ENCODE data around the gene ALDH9A1. TPM values are rescaled to one million over a fixed set of nuclear protein-coding genes. Genes with fewer than 3 reads are reported as not detected.

Gene ALDH9A1
- total RNA-seq, 4 donors from 2014 or later: 47.3 to 90.4 (median 76.4) TPM

DNA sequence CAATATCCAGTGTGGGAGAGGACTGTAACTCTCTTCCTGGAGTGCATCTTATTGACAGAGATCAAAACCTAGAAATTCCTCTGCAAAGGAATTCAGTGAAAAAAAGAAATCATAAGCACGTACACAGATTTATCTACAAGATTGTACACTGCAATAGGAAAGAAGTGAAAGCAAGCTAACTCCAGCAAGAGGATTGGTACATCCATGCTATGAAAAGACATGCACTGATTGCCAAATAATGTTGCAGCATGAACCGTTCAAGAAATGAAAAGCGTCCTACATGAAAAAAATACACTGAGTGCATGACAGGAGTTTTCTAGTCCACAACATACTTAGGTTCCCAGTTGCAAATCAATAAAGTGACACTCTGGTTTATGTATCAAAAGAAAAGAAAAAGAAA lies 69.2 kb downstream of the ALDH9A1 start:
- Histone ChIP-seq H3K4me1 (peaks cover 4 to 31% (median 12%) of the 10 kb centered on the region in 3 donors), H3K36me3 (no peaks in the 10 kb centered on the region), H3K27me3 (no peaks in the 10 kb centered on the region), H3K4me3 (no peak overlapping the region), H3K27ac (no peak overlapping the region), H3K9me3 (no peaks in the 10 kb centered on the region)
- TF ChIP-seq POLR2A (IDR thresholded peaks at IDR 0.05) (no peak), EP300 (IDR thresholded peaks at IDR 0.05) (no peak), POLR2AphosphoS5 (IDR thresholded peaks at IDR 0.05) (no peak)
- TF ChIP-seq, protein P1, sequence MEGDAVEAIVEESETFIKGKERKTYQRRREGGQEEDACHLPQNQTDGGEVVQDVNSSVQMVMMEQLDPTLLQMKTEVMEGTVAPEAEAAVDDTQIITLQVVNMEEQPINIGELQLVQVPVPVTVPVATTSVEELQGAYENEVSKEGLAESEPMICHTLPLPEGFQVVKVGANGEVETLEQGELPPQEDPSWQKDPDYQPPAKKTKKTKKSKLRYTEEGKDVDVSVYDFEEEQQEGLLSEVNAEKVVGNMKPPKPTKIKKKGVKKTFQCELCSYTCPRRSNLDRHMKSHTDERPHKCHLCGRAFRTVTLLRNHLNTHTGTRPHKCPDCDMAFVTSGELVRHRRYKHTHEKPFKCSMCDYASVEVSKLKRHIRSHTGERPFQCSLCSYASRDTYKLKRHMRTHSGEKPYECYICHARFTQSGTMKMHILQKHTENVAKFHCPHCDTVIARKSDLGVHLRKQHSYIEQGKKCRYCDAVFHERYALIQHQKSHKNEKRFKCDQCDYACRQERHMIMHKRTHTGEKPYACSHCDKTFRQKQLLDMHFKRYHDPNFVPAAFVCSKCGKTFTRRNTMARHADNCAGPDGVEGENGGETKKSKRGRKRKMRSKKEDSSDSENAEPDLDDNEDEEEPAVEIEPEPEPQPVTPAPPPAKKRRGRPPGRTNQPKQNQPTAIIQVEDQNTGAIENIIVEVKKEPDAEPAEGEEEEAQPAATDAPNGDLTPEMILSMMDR (IDR thresholded peaks at IDR 0.05): no peak
- no peak for ATAC-seq
- WGBS, 2 donors (ENCODE audit: low coverage in 1 of 2): 60 to 68% methylated on average over 3 of the region's 3 CpGs

DNA sequence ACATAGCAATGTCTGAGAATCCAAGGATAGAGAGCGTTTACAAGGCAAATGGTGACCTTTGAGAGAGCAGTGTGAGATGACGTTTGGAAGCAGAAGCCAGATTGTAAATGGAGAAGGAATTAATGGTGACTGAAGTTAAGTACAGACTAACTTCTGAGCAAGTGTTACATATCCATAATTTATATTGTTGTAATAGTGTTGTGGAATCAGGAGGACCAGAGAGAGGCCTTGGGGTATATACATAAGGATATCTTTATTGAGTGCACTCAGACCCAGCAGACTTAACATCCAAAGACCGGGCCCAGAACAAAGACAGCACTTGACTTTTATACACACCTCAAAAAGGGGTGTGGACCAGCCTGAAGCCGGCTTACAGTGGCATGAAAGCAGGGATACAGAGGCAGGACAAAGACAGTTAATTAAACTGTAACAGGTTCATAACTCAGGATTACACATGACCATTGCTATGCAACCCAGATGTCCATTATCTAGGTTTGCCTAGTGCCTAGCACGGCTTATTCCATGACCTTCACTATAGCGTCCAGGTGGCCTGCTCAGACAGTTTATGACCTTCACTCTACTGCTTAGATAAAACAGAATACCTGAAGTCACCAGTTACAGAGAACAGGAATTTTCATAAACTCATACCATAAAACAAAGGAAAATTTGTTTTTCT lies 70.1 kb downstream of the ALDH9A1 start:
- H3K27ac ChIP-seq: no peak overlapping the region
- peaks cover 4 to 22% (median 10%) of the 10 kb centered on the region in 3 donors for H3K4me1 ChIP-seq
- 72 to 81% methylated on average over 6 of the region's 6 CpGs for WGBS, 2 donors (ENCODE audit: low coverage in 1 of 2)
- ATAC-seq: no peak
- H3K4me3 ChIP-seq: no peak overlapping the region
- TF ChIP-seq EP300 (IDR thresholded peaks at IDR 0.05) (no peak), POLR2A (IDR thresholded peaks at IDR 0.05) (no peak), POLR2AphosphoS5 (IDR thresholded peaks at IDR 0.05) (no peak)
- TF ChIP-seq, protein P1 (IDR thresholded peaks at IDR 0.05): no peak
- H3K9me3 ChIP-seq: no peaks in the 10 kb centered on the region
- no peaks in the 10 kb centered on the region for H3K36me3 ChIP-seq
- no peaks in the 10 kb centered on the region for H3K27me3 ChIP-seq

DNA sequence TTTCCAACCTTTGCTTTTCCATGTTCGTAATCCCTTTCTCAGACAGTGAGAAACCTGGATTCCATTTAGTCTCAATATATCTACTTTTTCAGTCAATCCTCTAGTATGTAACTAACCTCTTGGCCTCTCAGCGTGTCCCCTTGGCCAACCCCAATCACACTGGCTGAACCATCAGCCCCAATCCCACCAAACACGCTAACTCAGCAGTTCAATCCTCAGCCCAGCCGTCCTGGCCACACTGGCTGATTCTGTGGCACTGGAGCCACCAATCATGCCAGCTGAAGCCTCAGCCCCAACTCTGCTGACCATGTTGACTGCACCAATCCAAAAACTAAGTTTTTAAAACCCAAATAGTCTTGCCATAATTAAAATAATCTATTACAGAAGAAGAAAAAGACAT lies 73.9 kb downstream of the ALDH9A1 start:
- Histone ChIP-seq H3K36me3 (no peaks in the 10 kb centered on the region), H3K27ac (no peak overlapping the region), H3K4me1 (no peaks in the 10 kb centered on the region), H3K9me3 (no peaks in the 10 kb centered on the region), H3K4me3 (no peak overlapping the region), H3K27me3 (peaks cover 7% of the 10 kb centered on the region)
- 80 to 96% methylated on average over 3 to 4 of the region's 4 CpGs for whole genome bisulfite sequencing, 2 donors (ENCODE audit: low coverage in 1 of 2)
- no peak for ATAC-seq
- TF ChIP-seq POLR2A (IDR thresholded peaks at IDR 0.05) (no peak), EP300 (IDR thresholded peaks at IDR 0.05) (no peak), POLR2AphosphoS5 (IDR thresholded peaks at IDR 0.05) (no peak)
- TF ChIP-seq, protein P1 (IDR thresholded peaks at IDR 0.05): no peak

DNA sequence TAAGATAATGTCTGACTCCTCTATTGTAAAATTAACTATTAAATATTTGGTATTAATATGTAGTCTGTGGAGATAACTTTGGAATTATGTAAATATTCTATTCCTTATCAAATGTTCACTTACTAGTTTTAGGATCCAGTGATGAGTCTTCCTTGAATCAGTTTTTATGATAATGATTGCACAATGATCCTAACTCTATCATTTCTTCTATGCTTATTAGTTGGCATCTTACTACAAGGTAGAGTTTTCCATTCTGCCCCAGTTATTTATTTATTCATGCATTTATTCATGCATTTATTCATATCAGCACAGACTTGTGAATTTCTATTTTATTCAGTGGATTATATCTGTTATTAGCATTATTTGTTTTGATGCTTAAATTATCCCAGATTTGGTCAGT lies 74.7 kb downstream of the ALDH9A1 start:
- H3K27ac ChIP-seq: no peak overlapping the region
- no peak for TF ChIP-seq EP300 (IDR thresholded peaks at IDR 0.05)
- TF ChIP-seq POLR2AphosphoS5 (IDR thresholded peaks at IDR 0.05): no peak
- H3K36me3 ChIP-seq: no peaks in the 10 kb centered on the region
- H3K9me3 ChIP-seq: no peaks in the 10 kb centered on the region
- H3K4me1 ChIP-seq: no peaks in the 10 kb centered on the region
- no peak for ATAC-seq
- peaks cover 7% of the 10 kb centered on the region for H3K27me3 ChIP-seq
- no peak overlapping the region for H3K4me3 ChIP-seq

DNA sequence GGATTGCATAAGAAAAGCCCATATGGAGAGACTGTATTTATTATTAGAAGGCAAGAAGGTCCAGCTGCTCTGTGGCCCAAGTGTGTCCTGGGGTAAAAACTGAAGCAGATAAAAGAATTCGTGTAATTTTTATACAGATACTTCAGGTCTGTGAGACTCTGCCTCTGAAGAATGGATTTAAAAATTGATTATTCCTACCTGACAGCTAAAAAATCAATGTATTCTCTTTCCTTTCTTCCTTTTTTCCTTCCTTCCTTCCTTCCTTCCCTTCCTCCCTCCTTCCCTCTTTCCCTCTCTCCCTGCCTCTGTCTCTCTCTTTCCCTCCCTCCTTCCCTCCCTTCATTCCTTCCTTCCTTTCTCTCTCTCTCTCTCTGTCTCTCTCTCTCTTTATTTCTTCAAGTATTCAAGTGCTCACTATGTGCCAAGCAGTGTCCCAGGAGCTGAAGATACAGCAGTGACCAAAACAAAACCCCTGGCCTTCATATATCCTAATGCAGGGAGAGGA lies 78.7 kb downstream of the ALDH9A1 start:
- ATAC-seq: no peak
- Histone ChIP-seq H3K4me3 (no peak overlapping the region), H3K4me1 (no peaks in the 10 kb centered on the region), H3K9me3 (no peaks in the 10 kb centered on the region), H3K27me3 (peaks cover 7% of the 10 kb centered on the region), H3K36me3 (no peaks in the 10 kb centered on the region), H3K27ac (no peak overlapping the region)
- TF ChIP-seq EP300 (IDR thresholded peaks at IDR 0.05) (no peak), POLR2A (IDR thresholded peaks at IDR 0.05) (no peak), POLR2AphosphoS5 (IDR thresholded peaks at IDR 0.05) (no peak)
- TF ChIP-seq, protein P1 (IDR thresholded peaks at IDR 0.05): no peak
- 27 to 58% methylated on average over 1 of the region's 1 CpG for WGBS, 2 donors (ENCODE audit: low coverage in 1 of 2)

Measured in gastroesophageal sphincter (tissue), 4 donors.